ENCODE data around the gene CADM1. TPM values are rescaled to one million over a fixed set of nuclear protein-coding genes. Genes with fewer than 3 reads are reported as not detected.

Gene CADM1
- total and polyA plus RNA-seq, 11 donors, result 11.4 to 80.2 (median 40.6) TPM

DNA sequence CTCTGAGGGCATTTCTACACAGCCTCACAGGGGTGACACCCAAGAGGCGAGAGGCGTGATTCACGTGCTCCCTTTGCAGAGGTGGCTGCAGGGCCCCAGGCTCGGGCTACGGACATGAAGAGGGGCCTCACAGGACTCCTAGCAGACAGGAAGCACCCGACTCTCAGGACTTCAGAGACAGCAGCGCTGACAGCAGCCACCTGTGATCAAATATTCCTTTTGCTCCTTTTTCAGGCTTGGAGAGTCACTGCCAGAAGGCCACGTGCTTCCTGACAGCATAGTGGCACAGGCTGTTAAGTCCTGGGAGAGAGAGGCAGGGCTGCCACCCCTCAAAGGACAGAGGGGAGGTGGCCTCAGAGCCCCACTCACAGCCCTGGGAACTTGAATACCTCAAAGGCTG, 348.9 kb downstream of the CADM1 start:
- WGBS, 4 donors, result 54 to 68% (median 60%) methylated on average over 8 of the region's 8 CpGs
- Histone ChIP-seq H3K36me3 (no peaks in the 10 kb centered on the region), H3K9me3 (no peaks in the 10 kb centered on the region), H3K4me3 (no peak overlapping the region), H3K27ac (no peak overlapping the region), H3K4me1 (no peaks in the 10 kb centered on the region), H3K27me3 (peaks cover 0 to 13% (median 0%) of the 10 kb centered on the region in 9 donors)
- TF ChIP-seq CTCF (IDR thresholded peaks at IDR 0.05) (no peak), POLR2A (IDR thresholded peaks at IDR 0.05) (no peak)
- ATAC-seq (no peak), DNase-seq (no peak)
- intact Hi-C loops (cut with DNase I), result no loop called here

- TF ChIP-seq CTCF (IDR thresholded peaks at IDR 0.05) (no peak), POLR2A (IDR thresholded peaks at IDR 0.05) (no peak)
- DNase-seq, result no peak
- no peak for ATAC-seq
- Histone ChIP-seq H3K27ac (no peak overlapping the region), H3K4me3 (no peak overlapping the region), H3K27me3 (peaks cover 0 to 11% (median 0%) of the 10 kb centered on the region in 9 donors), H3K9me3 (no peaks in the 10 kb centered on the region), H3K4me1 (no peaks in the 10 kb centered on the region), H3K36me3 (no peaks in the 10 kb centered on the region)
- 76 to 84% (median 80%) methylated on average over 9 of the region's 9 CpGs for WGBS, 4 donors
- intact Hi-C loops (cut with DNase I), result no loop called here
Observed at GRCh38 chr11:115154355-115154736, 349.9 kb downstream of the CADM1 start.

DNA sequence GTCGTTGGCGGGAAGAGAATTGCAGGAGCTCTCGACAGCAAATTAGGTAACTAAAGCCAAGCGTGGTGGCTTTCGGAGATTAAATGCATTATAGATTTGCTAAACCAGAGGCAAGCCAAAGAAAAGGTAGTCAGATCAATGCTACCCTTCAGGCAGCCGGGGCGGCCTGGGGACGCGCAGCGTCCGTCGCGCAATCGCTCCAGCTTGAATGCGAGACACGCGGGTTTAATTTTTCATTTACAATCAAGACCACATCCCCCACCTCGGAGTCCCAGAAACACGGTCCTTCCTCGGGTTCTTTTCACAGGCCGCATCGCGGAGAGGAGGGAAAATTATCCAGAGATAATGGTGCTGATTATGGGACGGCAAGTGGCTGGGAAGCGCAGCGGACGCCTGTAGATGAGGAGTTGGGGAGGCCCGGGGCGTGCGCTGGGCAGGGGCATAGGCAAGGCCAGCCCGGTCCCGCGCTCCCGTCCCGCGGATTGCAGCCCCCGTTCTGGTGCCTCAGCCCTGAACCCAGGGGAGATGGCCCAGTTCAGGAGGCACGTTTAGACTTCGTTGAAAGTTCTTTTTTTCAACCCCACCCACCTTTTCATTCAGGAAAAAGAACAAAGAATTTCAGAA, 350.4 kb downstream of the CADM1 start:
- 94 to 95% (median 95%) methylated on average over 39 of the region's 39 CpGs for WGBS, 4 donors
- TF ChIP-seq POLR2A (IDR thresholded peaks at IDR 0.05) (no peak), CTCF (IDR thresholded peaks at IDR 0.05) (no peak)
- DNase-seq (no peak), ATAC-seq (no peak)
- Histone ChIP-seq H3K4me1 (no peaks in the 10 kb centered on the region), H3K4me3 (no peak overlapping the region), H3K27me3 (peaks cover 0 to 8% (median 0%) of the 10 kb centered on the region in 9 donors), H3K27ac (no peak overlapping the region), H3K36me3 (no peaks in the 10 kb centered on the region), H3K9me3 (no peaks in the 10 kb centered on the region)
- intact Hi-C loops (cut with DNase I), result no loop called here

DNA sequence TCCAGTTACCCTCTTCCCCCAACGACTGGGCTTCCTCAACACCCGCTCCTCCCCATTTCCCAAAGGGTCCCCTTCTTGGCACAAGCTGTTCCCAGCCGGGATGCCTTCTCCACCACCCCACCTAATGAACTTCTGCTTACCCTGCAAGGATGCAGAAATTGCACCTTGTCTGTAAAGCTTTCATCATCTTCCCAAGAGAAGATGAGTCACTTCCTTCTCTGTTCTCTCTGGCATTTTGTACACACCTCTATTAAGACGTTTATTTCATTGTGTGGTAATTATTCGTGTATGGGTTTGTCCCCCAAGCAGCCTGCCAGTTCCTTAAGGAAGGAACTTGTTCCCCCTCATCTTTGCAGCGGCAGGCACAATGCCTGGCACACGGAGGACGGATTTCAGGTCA, 351.1 kb downstream of the CADM1 start:
- Histone ChIP-seq H3K4me1 (no peaks in the 10 kb centered on the region), H3K27ac (no peak overlapping the region), H3K27me3 (peaks cover 0 to 4% (median 0%) of the 10 kb centered on the region in 9 donors), H3K36me3 (no peaks in the 10 kb centered on the region), H3K9me3 (no peaks in the 10 kb centered on the region), H3K4me3 (no peak overlapping the region)
- 78 to 83% (median 80%) methylated on average over 8 of the region's 8 CpGs for WGBS, 4 donors
- ATAC-seq, result no peak
- TF ChIP-seq CTCF (IDR thresholded peaks at IDR 0.05) (no peak), POLR2A (IDR thresholded peaks at IDR 0.05) (no peak)
- DNase-seq, result no peak
- intact Hi-C loops (cut with DNase I), result no loop called here

Measured in heart left ventricle (tissue), 16 donors.